KBM-7 (cell line): ENCODE measurements around the gene PDE11A.
A peak's percentile ranks its signal among the peaks of the same experiment; 100 is the strongest.

Experiments
- DNase-seq: peaks from one replicate; pipeline ENCODE4 v3.0.0-alpha.2; 2015
- in situ Hi-C: fragments of 300-500 bp; cut with MboI; formaldehyde crosslinking; loops from 2 replicates; pipeline ENCODE4 v1.14.3; 2020; ENCODE audit warnings: low sequenced_read_pairs, low pct_unique_long_range_greater_than_20kb, mixed read lengths

PDE11A gene

DNA sequence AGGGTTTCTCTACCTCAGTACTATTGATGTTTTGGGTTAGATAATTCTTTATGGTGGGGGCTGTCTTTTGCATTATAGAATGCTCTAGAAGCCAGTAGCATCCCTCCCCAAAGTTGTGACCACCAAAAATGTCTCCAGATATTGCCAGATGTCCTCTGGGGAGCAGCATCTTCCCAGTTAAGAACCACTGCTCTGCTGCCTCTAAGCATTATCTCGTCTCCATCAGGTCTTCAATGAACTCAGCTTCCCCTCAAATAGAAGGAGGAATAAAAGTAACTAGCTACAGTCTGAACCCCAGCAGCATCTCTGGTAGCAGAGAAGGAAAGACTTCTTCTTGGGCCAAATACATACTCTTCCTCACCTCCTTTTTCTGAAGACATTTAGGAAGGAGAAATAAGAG is 435.9 kb downstream of the PDE11A start:
- no peak for DNase-seq
- in situ Hi-C loops: no loop called here

DNA sequence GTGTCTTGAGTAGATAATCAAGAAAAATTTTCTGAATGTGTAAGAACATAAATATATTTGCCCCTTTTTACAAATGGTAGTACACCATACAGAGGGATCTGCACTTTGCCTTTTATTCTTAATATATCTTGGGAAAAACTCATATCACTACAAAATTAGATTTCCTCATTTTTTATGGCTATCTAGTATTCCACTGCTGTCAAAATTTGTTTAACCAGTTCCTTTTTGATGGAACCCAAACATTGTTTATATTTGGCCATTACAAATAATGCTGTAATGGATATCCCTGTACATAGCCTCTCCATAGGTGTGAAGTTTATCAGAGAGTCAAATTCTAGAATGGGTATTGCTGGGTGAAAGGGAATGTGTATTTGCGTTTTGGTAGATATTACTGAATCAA is 436.9 kb downstream of the PDE11A start:
- DNase-seq: no peak
- in situ Hi-C loops: no loop called here

DNA sequence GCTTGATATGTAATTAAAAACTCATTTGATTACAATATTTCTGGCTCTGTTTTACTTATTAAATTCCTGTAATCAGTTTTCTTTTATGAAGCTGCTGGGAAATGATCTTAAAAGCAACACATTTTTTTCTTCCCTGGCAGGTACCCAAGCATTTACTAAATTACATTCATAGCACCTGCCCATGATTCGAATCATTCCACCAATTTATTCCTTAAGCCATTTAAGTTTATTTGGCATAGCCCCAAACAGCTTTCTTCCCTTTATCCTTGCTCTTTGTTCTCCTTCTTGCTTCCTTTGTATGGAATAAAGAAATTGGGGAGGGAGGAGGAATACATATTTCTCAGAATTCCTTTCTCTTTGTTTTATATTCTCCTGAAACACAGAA is 438.7 kb downstream of the PDE11A start:
- no peak for DNase-seq
- in situ Hi-C loops: no loop called here

DNA sequence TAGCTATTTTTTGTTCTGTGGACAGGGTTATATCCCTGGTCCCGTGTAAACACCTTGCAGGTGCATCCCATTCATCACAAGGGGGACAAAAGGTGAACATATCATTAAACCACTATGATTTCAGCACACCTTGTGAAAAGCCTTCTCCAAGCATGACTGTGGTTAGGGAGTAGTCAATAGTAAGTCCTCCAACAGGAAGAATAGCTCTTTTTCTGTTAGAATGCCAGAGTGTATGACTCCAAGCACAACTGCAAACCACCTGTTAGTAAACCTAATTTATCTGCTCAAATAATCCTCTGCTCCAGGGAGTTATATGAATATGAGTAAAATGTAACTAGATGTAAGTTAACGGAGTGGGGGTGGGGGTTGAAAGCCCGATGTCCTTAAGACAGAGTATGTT is 439.5 kb downstream of the PDE11A start:
- no peak for DNase-seq
- in situ Hi-C loops: no loop called here

DNA sequence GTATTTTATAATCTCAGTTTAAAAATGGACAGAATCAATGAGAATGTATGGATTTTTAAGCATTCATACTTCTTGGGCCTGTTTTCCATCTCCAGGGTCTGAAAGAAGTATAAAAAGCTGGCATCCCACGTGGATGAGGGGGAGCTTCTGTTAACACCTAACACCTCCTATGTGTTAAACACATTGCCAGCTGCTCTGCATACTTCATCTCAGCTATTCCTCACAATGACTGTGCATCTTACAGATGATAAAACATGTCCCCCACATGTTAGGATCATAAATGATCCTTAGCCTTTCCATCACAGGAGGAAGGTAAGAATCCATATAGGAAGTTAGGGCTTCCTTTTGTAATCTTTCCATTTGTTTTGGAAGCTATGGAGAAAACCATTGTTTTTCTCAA is 440.9 kb downstream of the PDE11A start:
- DNase-seq: no peak
- in situ Hi-C loops: no loop called here

DNA sequence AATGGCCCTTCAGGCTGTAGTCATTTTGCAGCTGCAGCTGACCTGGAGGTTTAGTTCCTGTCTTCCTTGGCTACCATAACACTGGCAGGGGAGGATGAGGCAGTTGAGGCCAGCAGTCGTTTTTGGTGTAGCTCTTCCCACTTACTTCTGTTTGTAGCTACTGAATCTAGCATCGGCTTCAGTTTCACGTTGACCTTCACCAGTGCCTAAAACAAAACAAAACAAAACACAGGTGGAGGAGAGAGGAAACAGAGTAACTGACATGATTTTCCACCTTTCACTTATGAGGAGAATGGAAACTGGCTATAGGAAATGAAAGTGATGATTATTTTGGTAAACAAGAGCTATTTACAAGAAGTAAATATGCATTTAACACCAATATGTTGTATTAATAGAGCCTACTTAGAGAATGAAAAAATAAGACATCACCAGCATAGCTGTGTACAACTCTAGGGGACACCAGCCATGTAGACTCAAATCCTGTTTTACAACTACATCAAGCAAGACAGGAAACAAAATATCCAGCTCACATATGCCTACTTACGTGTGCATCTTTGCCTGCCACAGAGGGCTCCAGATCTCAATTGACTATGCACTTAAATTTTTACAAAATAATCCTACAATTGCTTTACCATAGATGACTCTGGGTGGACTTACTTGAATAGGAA is 443.1 kb downstream of the PDE11A start:
- no peak for DNase-seq
- in situ Hi-C loops: no loop called here

DNA sequence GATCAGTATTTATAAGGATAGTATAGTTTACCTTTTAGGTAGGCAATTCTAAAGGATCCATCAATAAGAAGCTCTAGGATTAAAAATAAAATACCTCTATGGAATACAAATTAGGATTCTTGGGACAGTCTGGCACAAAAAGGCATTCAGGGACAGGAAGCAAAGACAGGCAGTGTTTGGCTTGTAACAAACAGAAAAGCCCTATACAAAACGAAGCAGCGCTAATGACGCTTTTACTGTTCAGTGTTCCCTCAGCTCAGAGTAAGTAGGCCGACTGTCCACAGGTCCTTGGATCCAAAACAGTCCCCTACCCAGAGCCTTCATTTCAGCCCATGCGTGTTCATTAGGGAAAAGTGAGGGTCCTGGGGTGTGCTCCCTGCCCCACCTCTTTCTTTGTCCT is 443.7 kb downstream of the PDE11A start:
- no peak for DNase-seq
- in situ Hi-C loops: no loop called here

DNA sequence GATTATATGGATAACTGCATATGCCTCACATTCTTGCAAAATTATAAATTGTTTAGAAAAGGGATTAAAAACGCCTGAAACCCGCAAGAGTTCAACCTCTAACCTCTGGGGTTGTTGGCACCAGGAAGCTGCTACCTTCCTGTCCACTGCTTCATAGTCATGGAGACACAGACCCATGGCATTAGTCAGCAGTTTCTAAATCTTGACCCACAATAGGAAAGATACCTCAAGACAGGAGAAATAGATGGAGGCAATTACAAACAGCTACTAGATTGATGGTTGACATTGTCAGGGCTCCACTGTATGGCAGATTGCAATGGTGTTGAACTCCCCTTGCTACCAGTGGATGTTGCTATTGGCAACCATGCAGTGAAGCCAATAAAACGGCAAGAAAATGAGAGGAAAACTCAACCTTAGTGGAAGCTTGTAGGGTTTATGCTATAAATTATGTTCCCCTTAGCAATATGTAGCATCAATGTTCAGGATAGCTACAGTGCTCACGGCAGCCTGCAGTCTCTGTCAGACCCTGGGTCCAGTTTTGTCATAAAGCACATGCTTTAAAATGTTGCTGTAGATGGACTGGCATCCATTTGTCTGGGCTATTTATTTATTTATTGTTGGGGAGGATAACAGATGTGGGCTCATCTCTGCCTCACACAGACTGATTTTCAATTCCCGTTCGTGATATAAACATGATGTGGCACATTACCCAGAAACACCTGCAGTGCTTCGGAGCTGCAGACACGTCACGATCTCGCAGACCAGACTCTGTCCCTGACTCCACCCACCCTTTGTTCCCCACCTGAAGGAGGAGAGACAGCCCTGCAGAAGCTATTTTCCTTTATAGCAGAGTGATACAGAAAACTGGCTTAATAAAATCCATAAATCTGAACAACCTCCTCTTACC is 446.6 kb downstream of the PDE11A start:
- in situ Hi-C loops: no loop called here
- no peak for DNase-seq

DNA sequence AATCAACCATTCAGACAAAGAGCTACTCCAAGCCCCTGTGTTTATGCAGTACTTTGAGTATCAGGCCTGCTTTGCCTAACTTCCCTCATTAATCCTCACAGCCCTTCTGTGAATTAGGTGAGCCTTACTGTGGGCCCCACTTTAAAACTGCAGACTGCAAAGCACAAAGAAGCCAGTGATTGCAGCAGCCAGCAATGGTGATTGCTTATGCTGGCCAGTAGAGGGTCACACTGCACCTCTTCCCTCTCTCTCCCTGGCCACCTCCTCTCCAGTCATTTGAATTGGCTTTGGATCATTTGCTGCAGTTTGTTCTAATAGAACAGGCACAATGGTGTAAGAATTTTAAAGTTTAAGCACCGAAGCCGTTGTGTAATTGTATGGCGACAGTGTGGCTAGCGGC is 450.1 kb downstream of the PDE11A start:
- in situ Hi-C loops: no loop called here
- no peak for DNase-seq

DNA sequence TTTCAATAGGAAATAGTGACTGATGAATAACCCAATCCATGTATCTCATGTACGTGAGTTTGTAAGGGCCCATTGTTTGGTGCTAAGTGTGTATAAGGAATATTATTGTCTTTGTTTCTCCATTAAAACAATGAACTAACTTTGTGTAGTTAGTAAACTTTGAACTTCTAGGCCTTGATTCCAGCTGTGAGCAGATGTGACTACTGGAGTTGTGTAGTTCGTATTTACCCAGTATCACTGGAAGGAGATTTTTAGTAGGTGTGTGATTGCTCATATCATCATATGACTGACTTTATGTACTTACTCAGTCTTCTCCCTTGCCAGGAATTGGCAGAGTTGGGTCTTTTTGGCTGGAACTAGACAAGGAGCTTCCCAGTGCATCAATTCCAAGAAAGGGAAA is 452.6 kb downstream of the PDE11A start:
- no peak for DNase-seq
- in situ Hi-C loops: no loop called here

DNA sequence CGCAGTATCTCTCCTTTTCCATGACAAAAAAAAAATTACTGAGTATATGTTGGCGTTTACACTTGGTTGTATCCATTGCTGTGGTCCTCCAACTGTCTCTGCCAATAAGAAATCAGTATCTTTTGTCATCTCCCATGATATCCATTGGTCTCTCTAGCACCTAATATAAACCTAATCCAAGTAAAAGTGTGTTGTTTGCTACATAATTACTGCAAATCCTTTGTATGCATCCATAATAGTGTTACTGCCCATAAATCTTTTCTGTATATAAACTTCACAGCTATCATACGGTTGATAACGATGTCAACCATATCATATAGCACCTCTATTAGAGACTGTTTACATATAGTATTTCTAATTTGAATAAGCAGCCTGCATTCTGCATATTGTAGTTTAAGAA is 453.1 kb downstream of the PDE11A start:
- in situ Hi-C loops: no loop called here
- no peak for DNase-seq

DNA sequence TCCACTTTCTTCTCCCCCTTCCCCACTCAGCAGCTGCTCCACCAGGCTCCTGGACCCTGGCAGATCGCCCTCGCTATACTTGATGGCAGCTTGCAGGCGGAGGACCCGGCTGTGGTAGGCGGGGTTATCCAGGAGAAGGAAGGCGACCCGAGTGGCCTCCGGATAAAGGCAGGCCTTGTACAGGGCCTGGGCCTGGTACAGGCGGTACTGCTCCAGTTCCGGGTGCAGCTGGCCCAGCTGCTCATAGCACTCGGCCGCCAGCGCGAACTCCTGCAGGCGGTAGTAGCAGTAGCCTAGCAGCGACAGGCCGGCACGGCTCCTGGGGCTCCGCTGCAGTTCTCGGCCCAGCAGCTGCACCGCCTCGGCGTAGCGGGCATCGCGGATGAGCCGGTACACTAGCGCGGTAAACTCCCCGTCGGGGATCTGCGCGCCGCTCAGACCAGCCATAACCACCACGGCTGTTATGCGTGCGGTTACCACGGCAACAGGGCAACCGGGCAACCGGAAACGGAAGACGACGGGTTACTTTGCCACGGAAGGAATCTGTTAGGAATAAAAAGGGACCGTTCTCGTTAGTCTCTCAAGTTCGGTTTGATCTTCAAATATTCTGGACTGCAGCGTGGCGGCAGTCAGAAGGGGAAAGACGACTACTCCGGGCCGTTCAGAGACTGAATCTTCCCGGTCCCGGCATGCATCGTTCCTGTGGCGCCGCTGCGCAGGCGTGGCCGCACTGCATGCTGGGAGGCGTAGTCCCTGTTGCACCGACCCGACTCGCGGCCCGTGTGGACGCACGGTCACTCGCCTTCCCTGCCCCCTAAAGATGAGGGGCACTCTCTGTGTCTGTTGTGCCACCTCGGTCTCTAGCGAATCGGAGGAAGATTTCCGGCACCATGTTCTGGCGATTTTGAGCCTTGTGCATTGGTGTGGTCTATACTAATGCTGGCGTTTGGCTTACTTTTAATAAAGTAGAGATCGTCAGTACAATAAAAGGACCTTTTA is 454.0 kb downstream of the PDE11A start:
- peak; percentile 91 for DNase-seq
- in situ Hi-C loops: no loop called here

DNA sequence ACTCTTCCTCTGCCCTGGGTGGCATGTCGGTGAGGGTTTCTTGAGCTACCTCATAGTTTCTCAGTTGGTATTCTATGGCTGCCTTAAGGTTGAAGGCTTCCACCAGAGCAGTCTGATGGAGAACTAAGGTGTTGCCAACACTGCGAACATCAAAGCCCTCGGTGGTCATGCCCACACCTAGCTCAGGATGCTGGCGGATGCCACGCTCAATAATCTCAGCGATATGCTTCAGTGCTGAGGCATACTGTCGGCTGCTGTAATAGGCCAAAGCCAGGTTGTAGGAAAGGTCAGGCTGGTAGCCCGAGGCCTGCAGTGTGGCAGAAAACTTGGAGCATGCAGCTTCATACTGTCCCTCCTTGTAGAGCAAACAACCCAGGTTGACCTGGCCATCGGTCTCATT is 454.7 kb downstream of the PDE11A start:
- in situ Hi-C loops: no loop called here

DNA sequence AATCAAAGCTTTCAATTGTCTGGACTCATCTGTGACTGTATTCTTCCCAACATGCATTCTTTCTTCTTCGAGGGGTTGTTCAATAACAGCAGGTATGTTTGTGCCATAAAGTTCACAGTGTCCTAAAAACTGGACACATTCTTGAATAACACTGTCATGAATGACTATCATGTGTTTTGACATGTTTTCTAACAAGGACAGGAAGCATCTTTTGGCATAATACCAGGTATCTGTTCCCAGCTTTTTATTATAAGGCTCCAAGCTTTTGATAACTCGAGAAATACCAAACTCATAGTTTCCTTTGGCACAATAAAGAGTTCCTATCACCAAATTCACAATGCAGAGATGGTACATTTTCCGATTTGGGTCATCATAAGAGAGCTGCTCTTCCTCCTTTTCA is 455.8 kb downstream of the PDE11A start:
- in situ Hi-C loops: no loop called here
- DNase-seq: no peak

More for the DNA sequence above, 454.7 kb downstream of the PDE11A start:
- no peak for DNase-seq

DNA sequence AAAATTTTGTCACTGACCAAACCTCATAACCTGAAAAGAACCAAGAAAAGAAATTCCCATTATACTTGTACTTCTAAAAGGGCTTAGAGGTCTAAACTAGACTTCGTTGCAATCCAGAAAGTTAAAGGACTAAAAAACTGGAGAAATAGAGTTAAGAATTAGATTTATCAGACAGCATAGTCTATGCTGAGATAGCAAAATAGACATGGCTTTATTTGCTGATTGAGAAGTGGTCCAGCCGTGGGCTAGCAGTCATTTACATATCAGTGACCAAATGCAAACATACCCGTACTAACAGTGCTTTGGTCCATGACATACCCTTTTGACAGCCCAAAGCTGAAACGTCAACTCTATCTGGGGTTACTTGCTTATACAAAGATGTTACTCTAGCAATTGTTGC is 456.5 kb downstream of the PDE11A start:
- in situ Hi-C loops: no loop called here
- DNase-seq: no peak

DNA sequence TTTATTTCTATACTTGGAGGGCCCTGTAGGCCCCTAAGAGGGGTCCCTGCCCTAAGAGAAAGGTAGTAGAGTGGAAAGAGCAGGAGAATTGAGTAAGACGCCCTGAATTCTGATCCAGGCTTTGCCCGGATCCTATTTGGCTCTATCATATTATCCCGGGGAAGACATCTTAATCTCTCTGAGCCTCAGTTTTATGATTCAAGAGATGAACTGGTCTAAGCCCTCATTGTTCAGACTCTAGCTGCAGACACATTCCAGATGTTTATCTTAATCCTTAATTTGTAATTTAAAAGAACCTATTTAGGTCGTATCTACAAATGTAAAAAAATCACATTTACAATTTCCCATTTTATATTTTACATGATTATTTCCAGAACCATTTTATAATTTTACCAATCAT is 459.9 kb downstream of the PDE11A start:
- DNase-seq: no peak
- in situ Hi-C loops: no loop called here

DNA sequence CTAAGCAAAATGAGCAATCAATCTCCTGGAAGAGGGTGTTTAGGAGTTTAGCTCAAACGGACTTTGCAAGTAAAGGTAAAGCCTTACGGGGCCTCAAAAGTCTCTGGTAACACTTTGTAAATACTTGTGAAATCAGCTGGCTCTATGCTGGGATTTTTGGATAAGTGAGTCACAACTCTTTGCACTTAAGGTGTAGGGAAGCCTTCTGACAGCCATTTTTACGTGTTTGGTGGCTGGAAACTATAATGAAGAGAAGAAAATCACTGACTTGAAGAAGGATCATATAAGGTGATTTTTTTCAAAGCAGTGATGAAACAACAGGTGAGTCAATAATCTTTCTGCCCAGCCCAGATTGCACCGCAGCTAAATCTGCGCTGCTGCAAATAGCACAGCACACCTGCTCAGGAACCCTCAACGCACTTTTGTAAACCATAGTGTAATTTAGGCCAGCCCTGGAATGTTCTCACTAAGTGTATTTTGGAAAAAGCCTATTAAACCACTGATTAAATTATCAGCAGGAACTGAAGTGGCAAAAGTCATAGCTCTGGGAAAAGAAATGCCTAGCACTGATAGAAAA is 461.2 kb downstream of the PDE11A start:
- in situ Hi-C loops: no loop called here

DNA sequence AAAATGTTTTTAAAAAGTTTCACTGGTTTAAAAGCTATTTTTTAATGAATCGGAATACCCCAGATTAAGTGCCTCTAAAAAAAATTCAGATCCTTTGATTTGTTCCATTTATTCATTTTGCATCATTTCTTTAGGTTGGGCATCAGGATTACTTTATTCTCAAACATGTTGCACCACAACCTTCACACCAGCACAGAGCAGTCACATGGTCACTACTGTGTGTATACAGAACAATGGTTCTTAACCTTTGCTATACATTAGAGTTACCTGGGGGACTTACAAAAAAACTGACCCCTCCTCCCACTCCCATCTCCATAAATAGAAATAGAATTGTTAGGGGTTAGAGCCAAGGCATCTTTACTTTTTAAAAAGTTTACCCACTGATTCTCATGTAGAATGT is 461.8 kb downstream of the PDE11A start:
- no peak for DNase-seq
- in situ Hi-C loops: no loop called here

More for the DNA sequence above, 461.2 kb downstream of the PDE11A start:
- DNase-seq: no peak

DNA sequence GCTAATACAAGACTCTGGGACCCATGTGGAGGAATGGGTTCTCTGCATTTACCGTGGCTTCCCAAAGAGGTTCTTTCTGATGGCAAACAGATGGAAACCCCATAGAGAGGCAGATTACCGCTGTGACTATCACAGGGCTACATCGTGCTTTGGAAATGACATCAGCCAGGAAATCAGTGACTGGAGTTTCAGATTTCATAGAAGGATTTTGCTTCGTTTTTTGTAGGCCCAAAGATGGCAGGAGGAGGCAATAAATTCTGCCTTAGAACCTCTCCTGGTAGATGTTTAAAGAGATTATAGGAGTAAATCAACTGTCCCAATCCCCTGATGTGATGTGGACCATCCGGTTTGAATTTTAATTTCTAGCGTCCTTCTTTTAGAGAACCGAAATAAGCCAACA is 465.9 kb downstream of the PDE11A start:
- DNase-seq: no peak
- in situ Hi-C loops: no loop called here
